Measurements from ENCODE around the gene EXOC6B.

- TF ChIP-seq POLR2A (IDR thresholded peaks at IDR 0.05): no peak
- TF ChIP-seq CTCF (IDR thresholded peaks at IDR 0.05): no peak
Measured at GRCh38 chr2:72126186-72127100, 699.4 kb downstream of the EXOC6B start.
